GM19397 (cell line): Measurements from ENCODE around the gene UBTD1.

ENCODE experiments used
- ATAC-seq: cut with Tn5 transposase; IDR thresholded peaks from one replicate; pipeline ENCODE4 v1.9.1; 2021; ENCODE audit warnings: mild to moderate bottlenecking, moderate library complexity; ENCODE audit not compliant: unreplicated experiment

UBTD1 gene

DNA sequence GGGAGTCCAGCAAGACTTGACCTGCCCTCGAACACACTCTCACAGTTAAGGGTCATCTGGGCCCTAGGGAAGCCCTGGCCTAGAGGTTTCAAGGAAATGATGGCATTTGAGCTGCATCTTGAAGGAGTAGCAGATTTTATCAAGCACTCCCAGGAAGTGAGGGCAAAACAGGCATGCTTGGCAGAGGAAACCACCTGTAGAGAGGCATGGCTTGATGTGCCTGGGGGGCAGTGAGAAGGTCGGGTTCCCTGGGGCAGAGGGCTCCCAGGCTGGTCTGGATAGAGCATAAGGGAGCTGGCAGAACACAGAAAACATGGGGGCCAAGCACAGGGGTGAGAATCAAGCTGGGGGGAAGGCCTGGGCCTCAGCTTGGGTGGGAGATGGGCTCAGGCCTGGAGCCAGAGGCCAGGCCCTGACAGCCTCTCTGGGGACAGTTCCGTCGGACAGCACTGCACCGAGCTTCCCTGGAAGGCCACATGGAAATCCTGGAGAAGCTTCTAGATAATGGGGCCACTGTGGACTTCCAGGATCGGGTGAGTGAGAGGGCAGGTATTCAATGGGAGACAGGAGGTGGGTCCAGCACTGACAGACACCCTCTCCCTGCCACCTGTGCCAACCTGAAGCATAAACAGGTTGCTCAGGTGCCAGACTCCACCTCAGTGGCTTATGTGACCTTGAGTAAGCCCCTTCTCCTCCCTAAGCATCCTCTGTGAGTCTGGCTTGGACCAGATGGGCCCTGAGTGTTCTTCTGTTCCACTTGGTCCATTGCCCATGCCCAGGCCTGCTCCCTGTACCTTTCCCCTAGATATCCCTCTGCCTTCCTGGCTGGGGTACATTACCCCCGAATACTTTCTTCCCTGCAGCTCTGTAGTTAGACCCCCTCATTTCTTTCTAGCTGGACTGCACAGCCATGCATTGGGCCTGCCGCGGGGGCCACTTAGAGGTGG, 82.0 kb downstream of the UBTD1 start:
- no peak for ATAC-seq

GRCh38 chr10:97582169-97582568, 83.4 kb downstream of the UBTD1 start:
- ATAC-seq, result no peak

DNA sequence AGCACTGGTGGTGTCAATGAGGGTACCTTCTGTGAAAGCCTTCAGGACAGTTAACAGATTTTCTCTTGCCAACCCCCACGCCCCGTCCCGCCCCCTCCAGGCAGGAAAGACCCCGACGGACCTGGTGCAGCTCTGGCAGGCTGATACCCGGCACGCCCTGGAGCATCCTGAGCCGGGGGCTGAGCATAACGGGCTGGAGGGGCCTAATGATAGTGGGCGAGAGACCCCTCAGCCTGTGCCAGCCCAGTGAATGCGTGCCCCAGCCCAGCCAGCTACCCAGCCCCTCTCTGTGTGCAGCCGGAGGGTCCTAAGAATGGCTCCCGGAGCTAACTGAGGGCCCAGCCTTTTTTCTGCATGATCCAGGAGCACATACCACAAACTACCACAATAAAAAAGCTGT, 84.8 kb downstream of the UBTD1 start:
- ATAC-seq, result no peak

GRCh38 chr10:97584060-97584797, 85.5 kb downstream of the UBTD1 start, which contains the start of gene HOGA1:
Gene HOGA1, plus strand, starts transcription at chr10:97584389. Its CDS starts 315 bp downstream, at chr10:97584704.
- ATAC-seq, result no peak

DNA sequence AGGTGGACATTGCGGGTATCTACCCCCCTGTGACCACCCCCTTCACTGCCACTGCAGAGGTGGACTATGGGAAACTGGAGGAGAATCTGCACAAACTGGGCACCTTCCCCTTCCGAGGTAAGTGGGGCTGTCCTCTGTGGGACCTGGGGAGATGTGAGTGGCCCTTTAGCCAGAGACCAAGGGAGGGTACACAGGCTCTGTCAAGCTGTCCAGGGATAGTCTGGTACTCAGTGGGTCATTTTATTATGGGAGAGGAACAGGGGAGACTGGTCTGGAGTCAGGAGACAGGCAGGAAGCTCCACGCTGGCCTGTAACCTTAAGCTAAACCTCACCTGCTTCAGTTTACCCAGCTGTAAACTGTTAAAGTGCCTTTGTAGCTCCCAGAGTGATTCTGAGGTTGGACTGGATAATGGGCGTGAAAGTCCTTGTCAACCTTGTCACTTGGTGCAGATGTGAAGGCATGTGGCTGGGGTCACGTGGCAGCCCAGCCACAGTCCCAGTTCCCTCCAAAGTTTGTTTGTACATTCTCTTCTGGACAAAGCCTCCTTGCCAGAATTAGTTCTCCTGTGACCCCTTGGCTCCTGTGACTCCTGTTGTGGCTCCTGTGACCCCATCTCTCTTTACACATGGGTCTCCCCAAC, 86.2 kb downstream of the UBTD1 start:
- ATAC-seq, result no peak

- ATAC-seq, result no peak
These were observed 86.7 kb downstream of the UBTD1 start for GRCh38 chr10:97585439-97585811.

DNA sequence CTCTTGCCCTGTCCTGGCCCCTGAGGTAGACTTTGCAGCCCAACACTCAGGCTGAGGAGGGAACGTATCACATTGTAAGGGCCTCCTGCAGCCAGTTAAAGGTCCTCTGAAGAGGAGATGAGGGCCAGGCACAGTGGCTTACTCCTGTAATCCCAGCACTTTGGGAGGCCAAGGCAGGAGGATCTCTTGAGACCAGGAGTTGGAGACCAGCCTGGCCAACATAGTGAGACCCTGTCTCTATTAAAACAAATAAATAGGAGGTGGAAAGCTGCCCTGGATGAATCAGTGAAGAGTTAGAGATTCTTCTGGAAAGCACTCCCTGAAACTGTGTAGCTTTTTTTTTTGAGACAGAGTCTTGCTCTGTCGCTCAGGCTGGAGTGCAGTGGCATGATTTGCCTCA, 88.5 kb downstream of the UBTD1 start:
- no peak for ATAC-seq

DNA sequence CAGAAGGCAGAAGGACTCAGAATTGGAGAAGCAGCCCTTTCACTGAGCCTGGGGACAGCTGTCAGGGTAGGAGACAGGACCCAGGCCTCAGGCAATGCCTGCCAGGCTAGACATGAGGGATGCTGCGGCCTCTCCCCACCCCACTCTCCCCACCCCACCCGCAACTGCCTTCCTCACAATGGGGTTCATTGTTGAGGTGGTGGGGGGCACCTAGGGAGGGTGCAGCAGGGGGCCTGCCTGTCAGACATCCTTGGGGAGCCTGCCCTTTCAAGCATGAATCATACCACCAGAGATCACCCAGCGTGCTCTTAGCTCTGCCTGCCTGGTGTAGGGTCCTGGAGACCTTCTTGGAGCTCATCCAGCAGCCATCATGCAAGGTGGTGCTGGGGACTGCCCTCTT, 90.8 kb downstream of the UBTD1 start, which contains the start of gene C10orf62:
TSS of gene C10orf62 (plus strand) at position 243 of the 400 bp plus-strand sequence. CDS start 177 bp downstream, outside the sequence.
- no peak for ATAC-seq

- no peak for ATAC-seq
These were observed 91.5 kb downstream of the UBTD1 start for GRCh38 chr10:97590082-97590747.

DNA sequence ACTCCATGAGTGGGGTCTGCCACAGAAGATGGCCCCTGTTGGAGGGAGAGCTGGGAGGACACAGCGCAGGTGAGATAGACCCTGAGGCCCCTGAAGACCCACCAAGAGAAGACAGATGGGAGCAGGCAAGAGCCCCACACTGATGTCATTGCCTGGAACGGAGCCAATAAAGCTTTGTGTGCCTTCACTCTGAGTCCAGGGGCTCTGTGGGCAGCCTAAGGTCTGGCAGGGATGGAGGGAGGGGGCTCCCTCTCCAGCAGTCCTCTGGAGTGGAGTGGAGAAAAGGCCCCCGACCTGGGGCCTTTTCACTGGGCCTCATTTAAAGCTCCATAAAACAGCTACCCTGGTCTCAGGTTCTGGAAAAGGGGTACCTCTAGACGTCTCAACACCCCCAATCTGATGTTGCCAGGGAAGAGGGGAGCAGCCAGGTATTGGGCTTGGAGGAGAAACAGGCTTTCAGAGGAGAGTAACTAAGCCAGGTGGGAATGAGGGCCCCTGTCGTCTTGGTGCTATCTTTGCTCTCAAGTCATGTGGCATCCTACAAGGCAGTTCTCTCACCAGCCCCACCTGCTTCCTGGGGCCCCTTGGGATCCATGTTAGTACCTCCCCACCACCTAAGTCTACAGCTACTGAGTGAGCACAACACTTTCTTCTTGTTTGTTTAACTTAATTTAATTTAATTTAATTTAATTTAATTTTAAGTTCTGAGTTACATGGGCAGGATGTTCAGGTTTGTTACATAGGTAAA, 92.2 kb downstream of the UBTD1 start:
- ATAC-seq, result no peak

DNA sequence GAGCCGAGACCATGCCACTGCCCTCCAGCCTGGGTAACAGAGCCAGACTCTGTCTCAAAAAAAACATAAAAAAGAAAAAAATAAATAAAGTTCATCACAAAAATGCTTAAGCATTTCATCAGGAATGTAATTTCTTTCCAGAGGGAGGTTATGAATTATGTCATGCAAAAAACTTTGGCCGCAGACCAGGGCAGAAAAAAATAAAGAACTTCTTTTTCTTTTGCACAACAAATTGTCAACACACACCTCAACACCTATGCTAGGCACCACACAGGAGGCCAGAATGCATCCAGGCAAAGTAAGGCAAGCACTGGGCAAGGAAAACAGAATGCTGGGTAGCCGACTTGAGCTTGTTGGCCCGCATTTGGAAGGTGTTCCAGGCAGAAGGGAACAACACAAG, 94.7 kb downstream of the UBTD1 start:
- ATAC-seq, result no peak

DNA sequence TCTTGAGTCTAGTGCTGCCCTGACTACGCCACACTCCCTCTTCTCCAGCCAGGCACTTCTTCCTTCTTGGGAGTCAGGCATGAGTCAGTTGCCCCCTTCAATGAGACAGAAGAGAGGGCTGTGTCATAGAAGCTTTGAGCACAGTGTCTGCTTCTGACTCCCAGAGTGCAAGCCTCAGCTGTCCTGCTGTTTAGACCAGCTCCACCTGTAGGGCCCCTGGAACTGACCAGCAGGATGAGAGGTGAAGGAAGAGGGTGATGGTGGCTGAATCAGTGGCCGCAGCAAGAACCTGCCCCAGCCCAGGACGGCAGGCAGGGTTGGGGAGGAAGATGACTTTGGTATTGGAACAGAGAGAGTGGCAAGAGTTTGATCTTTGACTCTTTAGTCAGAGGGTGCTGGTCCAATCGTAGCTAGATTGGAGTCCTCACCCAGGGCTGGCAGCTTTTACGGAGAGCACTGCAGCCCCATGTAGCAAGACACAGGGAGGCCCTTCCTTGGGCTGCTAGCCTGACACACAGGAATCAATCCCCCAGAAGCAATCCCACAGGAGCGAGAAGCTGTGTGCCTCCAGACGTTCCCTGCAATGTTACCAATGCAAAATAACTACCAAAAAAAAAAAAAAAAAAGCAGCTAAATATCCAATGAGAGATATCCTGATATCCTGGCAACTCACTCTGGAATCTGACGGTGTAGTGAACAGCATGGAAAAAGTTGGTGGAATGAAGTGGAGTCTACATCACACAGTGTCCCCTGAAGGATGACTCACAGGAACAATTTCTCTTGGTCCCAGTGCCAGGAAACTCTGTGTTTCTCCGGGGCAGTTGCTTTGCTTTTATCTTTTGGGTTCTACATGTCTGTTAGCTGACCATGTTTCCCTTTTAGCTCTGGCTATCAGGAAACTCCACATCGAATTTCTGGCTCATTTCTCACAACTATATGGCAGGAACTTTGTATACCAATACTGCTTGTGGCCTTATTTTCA, 97.7 kb downstream of the UBTD1 start:
- no peak for ATAC-seq

GRCh38 chr10:97597778-97598177, 99.1 kb downstream of the UBTD1 start:
- no peak for ATAC-seq

- no peak for ATAC-seq
These were observed 99.9 kb downstream of the UBTD1 start for GRCh38 chr10:97598407-97599271.

DNA sequence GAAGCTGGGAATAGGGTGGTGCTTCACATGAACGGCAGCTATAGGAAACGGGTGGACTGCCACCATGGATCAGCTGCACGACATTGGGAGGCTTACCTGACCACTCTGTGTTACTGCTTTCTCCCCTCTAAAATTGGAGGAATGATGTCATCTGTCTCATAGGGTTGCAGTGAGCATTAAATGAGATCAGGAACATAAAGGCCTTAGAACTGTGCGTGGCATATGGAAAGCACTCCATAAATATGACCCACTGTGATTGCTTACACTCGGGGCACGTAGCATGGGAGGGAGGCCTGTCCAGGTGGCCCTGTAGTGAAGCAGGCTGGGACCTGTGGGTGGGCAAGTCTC, 100.5 kb downstream of the UBTD1 start:
- no peak for ATAC-seq

- no peak for ATAC-seq
These were observed 101.9 kb downstream of the UBTD1 start for GRCh38 chr10:97600616-97601015.

- ATAC-seq, result no peak
These were observed 102.8 kb downstream of the UBTD1 start for GRCh38 chr10:97601268-97602215.
